ENCODE measurements around the gene TEX22. TPM values are rescaled to one million over a fixed set of nuclear protein-coding genes. Genes with fewer than 3 reads are reported as not detected.

Gene TEX22
- total RNA-seq, 1 donor from 2014 or later: not detected

GRCh38 chr14:105420974-105421674 lies 22.8 kb downstream of the TEX22 start:
- no peak overlapping the region for H2AFZ ChIP-seq (replicated peaks)
- Mint-ChIP-seq H3K27me3 (ENCODE audit: insufficient read depth, low read depth) (no peaks in the 10 kb centered on the region), H3K4me1 (peaks cover 26% of the 10 kb centered on the region), H3K27ac (peak overlapping the region; percentile 86), H3K36me3 (peaks cover 13% of the 10 kb centered on the region), H3K4me3 (peak overlapping the region; percentile 91), H3K9me3 (no peaks in the 10 kb centered on the region)
- peak overlapping the region; percentile 85 for H3K4me3 ChIP-seq
- peaks cover 17% of the 10 kb centered on the region for H3K4me1 ChIP-seq
- peak overlapping the region; percentile 98 for H3K4me2 ChIP-seq
- H4K20me1 ChIP-seq (ENCODE audit: low read depth): peaks cover 58% of the 10 kb centered on the region
- H3K27ac ChIP-seq: no peak overlapping the region
- H3K36me3 ChIP-seq: no peaks in the 10 kb centered on the region
- H3K9ac ChIP-seq: peak overlapping the region; percentile 34
- H3K79me2 ChIP-seq (ENCODE audit: low read depth): peaks cover 71% of the 10 kb centered on the region
- no peaks in the 10 kb centered on the region for H3F3A ChIP-seq (ENCODE audit: low read depth)
- peaks cover 1% of the 10 kb centered on the region for H3K27me3 ChIP-seq
- TF ChIP-seq EZH2 (IDR thresholded peaks at IDR 0.05) (no peak), EZH2phosphoT487 (IDR thresholded peaks at IDR 0.05) (no peak)
- TF ChIP-seq, protein P1, sequence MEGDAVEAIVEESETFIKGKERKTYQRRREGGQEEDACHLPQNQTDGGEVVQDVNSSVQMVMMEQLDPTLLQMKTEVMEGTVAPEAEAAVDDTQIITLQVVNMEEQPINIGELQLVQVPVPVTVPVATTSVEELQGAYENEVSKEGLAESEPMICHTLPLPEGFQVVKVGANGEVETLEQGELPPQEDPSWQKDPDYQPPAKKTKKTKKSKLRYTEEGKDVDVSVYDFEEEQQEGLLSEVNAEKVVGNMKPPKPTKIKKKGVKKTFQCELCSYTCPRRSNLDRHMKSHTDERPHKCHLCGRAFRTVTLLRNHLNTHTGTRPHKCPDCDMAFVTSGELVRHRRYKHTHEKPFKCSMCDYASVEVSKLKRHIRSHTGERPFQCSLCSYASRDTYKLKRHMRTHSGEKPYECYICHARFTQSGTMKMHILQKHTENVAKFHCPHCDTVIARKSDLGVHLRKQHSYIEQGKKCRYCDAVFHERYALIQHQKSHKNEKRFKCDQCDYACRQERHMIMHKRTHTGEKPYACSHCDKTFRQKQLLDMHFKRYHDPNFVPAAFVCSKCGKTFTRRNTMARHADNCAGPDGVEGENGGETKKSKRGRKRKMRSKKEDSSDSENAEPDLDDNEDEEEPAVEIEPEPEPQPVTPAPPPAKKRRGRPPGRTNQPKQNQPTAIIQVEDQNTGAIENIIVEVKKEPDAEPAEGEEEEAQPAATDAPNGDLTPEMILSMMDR (IDR thresholded peaks at IDR 0.05): no peak
- H3K9me3 ChIP-seq (ENCODE audit: low read depth): no peaks in the 10 kb centered on the region
- no peak for DNase-seq (ENCODE audit: low spot score)

GRCh38 chr14:105421723-105422615 lies 23.6 kb downstream of the TEX22 start:
- Mint-ChIP-seq H3K9me3 (peaks cover 2% of the 10 kb centered on the region), H3K4me3 (peak overlapping the region; percentile 91), H3K4me1 (peaks cover 23% of the 10 kb centered on the region), H3K27ac (no peak overlapping the region), H3K27me3 (ENCODE audit: insufficient read depth, low read depth) (no peaks in the 10 kb centered on the region), H3K36me3 (peaks cover 20% of the 10 kb centered on the region)
- Histone ChIP-seq H3F3A (ENCODE audit: low read depth) (no peaks in the 10 kb centered on the region), H4K20me1 (ENCODE audit: low read depth) (peaks cover 62% of the 10 kb centered on the region), H3K4me1 (peaks cover 17% of the 10 kb centered on the region), H3K9me3 (ENCODE audit: low read depth) (no peaks in the 10 kb centered on the region), H3K79me2 (ENCODE audit: low read depth) (peaks cover 79% of the 10 kb centered on the region), H3K27me3 (no peaks in the 10 kb centered on the region), H3K4me3 (peak overlapping the region; percentile 85), H3K36me3 (no peaks in the 10 kb centered on the region), H3K27ac (no peak overlapping the region), H2AFZ (replicated peaks) (no peak overlapping the region), H3K9ac (peak overlapping the region; percentile 34), H3K4me2 (peak overlapping the region; percentile 98)
- TF ChIP-seq EZH2phosphoT487 (IDR thresholded peaks at IDR 0.05): no peak
- TF ChIP-seq, protein P1 (IDR thresholded peaks at IDR 0.05): no peak
- no peak for DNase-seq (ENCODE audit: low spot score)

- peak overlapping the region; percentile 13 for H3K4me2 ChIP-seq
- H3K27ac ChIP-seq: no peak overlapping the region
- Mint-ChIP-seq H3K9me3 (peaks cover 9% of the 10 kb centered on the region), H3K27me3 (ENCODE audit: insufficient read depth, low read depth) (no peaks in the 10 kb centered on the region), H3K27ac (no peak overlapping the region), H3K36me3 (peaks cover 26% of the 10 kb centered on the region), H3K4me3 (no peak overlapping the region), H3K4me1 (peaks cover 23% of the 10 kb centered on the region)
- peaks cover 88% of the 10 kb centered on the region for H3K79me2 ChIP-seq (ENCODE audit: low read depth)
- no peaks in the 10 kb centered on the region for H3K27me3 ChIP-seq
- H4K20me1 ChIP-seq (ENCODE audit: low read depth): peaks cover 64% of the 10 kb centered on the region
- no peak for DNase-seq (ENCODE audit: low spot score)
- no peaks in the 10 kb centered on the region for H3K36me3 ChIP-seq
- H3K9ac ChIP-seq: no peak overlapping the region
- no peaks in the 10 kb centered on the region for H3K9me3 ChIP-seq (ENCODE audit: low read depth)
- TF ChIP-seq EZH2phosphoT487 (IDR thresholded peaks at IDR 0.05) (no peak), EZH2 (IDR thresholded peaks at IDR 0.05) (no peak)
- TF ChIP-seq, protein P1 (IDR thresholded peaks at IDR 0.05): no peak
- no peaks in the 10 kb centered on the region for H3F3A ChIP-seq (ENCODE audit: low read depth)
- no peak overlapping the region for H2AFZ ChIP-seq (replicated peaks)
- peaks cover 17% of the 10 kb centered on the region for H3K4me1 ChIP-seq
- H3K4me3 ChIP-seq: no peak overlapping the region
Observed at GRCh38 chr14:105422695-105423487, 24.6 kb downstream of the TEX22 start.

Data from neural progenitor cell (in vitro differentiated cells).